A673 (cell line): ENCODE data around the gene TMX1. TPM values are rescaled to one million over a fixed set of nuclear protein-coding genes. Genes with fewer than 3 reads are reported as not detected.

Source experiments
- Bru-seq: library from RNA; stranded (reverse); fragments of 400-500 nt; gene quantifications from one replicate; lab custom pipeline; 2021; lab: Mats Ljungman, UMichigan
- BruChase-seq, 2 experiments: library from RNA; stranded (reverse); fragments of 400-500 nt; gene quantifications; one replicate each; lab custom pipeline; 2021; lab: Mats Ljungman, UMichigan
- BruUV-seq: library from RNA; stranded (reverse); fragments of 400-500 nt; replicated peaks from 2 replicates; lab custom pipeline; 2021; lab: Mats Ljungman, UMichigan
- CTCF ChIA-PET: fragments of 300-600 bp; sonication (Branson Sonifier 250); formaldehyde crosslinking; loops from one replicate; lab custom pipeline; 2022; ENCODE audit warnings: antibody characterized with exemption; lab: Charles Lee
- POLR2A ChIA-PET: fragments of 300-600 bp; sonication (Branson Sonifier 250); formaldehyde crosslinking; loops from one replicate; lab custom pipeline; 2022; ENCODE audit warnings: antibody characterized with exemption; ENCODE audit not compliant: low non-redundant PET; lab: Charles Lee
- DNase-seq: peaks from one replicate; pipeline ENCODE4 v3.0.0-alpha.2; 2015; ENCODE audit warnings: low spot score
- H3K27ac ChIP-seq: fragments of 200-600 bp; sonication (generic); 2 replicates; pipeline ENCODE4 v1.5.1; 2016; ENCODE audit warnings: mixed run types, low read depth, mild to moderate bottlenecking, mixed read lengths, antibody characterized with exemption, low read length; ENCODE audit not compliant: poor library complexity, severe bottlenecking
- H3K27me3 ChIP-seq: fragments of 200-600 bp; sonication (generic); replicated peaks from 2 replicates; pipeline ENCODE4 v1.6.1; 2017; ENCODE audit warnings: mixed run types, low read depth, mild to moderate bottlenecking, mixed read lengths, antibody characterized with exemption, low read length; ENCODE audit not compliant: insufficient read depth, poor library complexity
- H3K36me3 ChIP-seq: fragments of 200-600 bp; sonication (generic); 2 replicates; pipeline ENCODE4 v1.6.1; 2016; ENCODE audit warnings: mixed run types, mild to moderate bottlenecking, mixed read lengths, antibody characterized with exemption, low read length; ENCODE audit not compliant: insufficient read depth, poor library complexity, severe bottlenecking
- H3K4me1 ChIP-seq: fragments of 200-600 bp; sonication (generic); 2 replicates; pipeline ENCODE4 v1.6.1; 2017; ENCODE audit warnings: mixed run types, mild to moderate bottlenecking, mixed read lengths, antibody characterized with exemption, low read length; ENCODE audit not compliant: insufficient read depth, poor library complexity, severe bottlenecking
- H3K4me3 ChIP-seq: fragments of 200-600 bp; sonication (generic); 2 replicates; pipeline ENCODE4 v1.5.1; 2016; ENCODE audit warnings: low read depth, mixed run types, mild to moderate bottlenecking, mixed read lengths, low read length; ENCODE audit not compliant: poor library complexity, severe bottlenecking
- H3K9me3 ChIP-seq: fragments of 200-600 bp; sonication (generic); 2 replicates; pipeline ENCODE4 v1.6.1; 2016; ENCODE audit warnings: mixed run types, low read depth, mild to moderate bottlenecking, mixed read lengths, antibody characterized with exemption, low read length; ENCODE audit not compliant: poor library complexity, severe bottlenecking
- CTCF ChIP-seq: fragments of 300-800, 200-600 bp; sonication (generic); conservative IDR thresholded peaks from 2 replicates; pipeline ENCODE4 v1.5.1; 2017; ENCODE audit warnings: low read depth, mild to moderate bottlenecking, antibody characterized with exemption, low read length, moderate library complexity, mixed read lengths
- EZH2 ChIP-seq: fragments of 200-600 bp; sonication (generic); IDR thresholded peaks from 2 replicates; pipeline ENCODE4 v1.6.1; 2017; ENCODE audit warnings: borderline replicate concordance, low read depth, mild to moderate bottlenecking, mixed read lengths, antibody characterized with exemption, low read length; ENCODE audit not compliant: poor library complexity, severe bottlenecking
- intact Hi-C: fragments of 100-400 bp; cut with micrococcal nuclease; formaldehyde crosslinking; loops from one replicate; pipeline ENCODE4 v1.10.0; 2022; ENCODE audit not compliant: unreplicated experiment
- long read RNA-seq: library from polyadenylated mRNA; stranded (forward); transcript quantifications from one replicate; pipeline ENCODE4 v2.0.0, GENCODE V29; 2022
- total RNA-seq: library from RNA; stranded (reverse); gene quantifications from 2 replicates; pipeline ENCODE4 v1.2.3, GENCODE V29; 2021

Gene TMX1
- total RNA-seq, result 57.0 and 60.1 TPM in 2 replicates
- percentile 96 among the genes with signal in this experiment for Bru-seq, nascent RNA
- percentile 97 among the genes with signal in this experiment for BruChase-seq, experiment 1, labeled RNA remaining after a 2-hour chase
- percentile 97 among the genes with signal in this experiment for BruChase-seq, experiment 2, labeled RNA remaining after a 6-hour chase
- long read RNA-seq, transcript TMX1-201 (8 exons, 3,995 nt), result major isoform, 166 of 177 reads
- long read RNA-seq, partial matches to known transcripts, result 3 of 177 reads
- long read RNA-seq, other reads (novel, unspliced or antisense), result 8 of 177 reads

- peak within 1 kb of the TSS; percentile 95 for H3K27ac ChIP-seq
- H3K4me1 ChIP-seq, result peaks cover 15% of the 10 kb centered on the region
- H3K4me3 ChIP-seq, result peak within 1 kb of the TSS; percentile 93
- peak; percentile 38; the same call in 1 of the 2 replicates for TF ChIP-seq CTCF
- no peak for TF ChIP-seq EZH2
- H3K36me3 ChIP-seq, result peaks cover 14% of the 10 kb centered on the region
- intact Hi-C loops, result no loop called here
- DNase-seq, result peak; percentile 100
- BruUV-seq, result no TSS peak
- POLR2A ChIA-PET, result interaction anchor here (0.6 to 1.0 kb wide), 2 partner anchors 10 to 184 kb away, joined by 3 read pairs; no protein-coding TSS in a partner anchor
- CTCF ChIA-PET, result interaction anchor here (0.8 kb wide), 1 partner anchor 18 kb away, joined by 3 read pairs; no protein-coding TSS in a partner anchor
- no peaks in the 10 kb centered on the region for H3K27me3 ChIP-seq
- no peaks in the 10 kb centered on the region for H3K9me3 ChIP-seq
These were observed at the start of gene TMX1 for GRCh38 chr14:51239813-51240803. TMX1 (plus strand) TSS chr14:51240247; CDS start chr14:51240293, 46 bp downstream.

GRCh38 chr14:51201890-51202289, 38.2 kb upstream of the TMX1 start:
- H3K27me3 ChIP-seq, result no peaks in the 10 kb centered on the region
- no peaks in the 10 kb centered on the region for H3K36me3 ChIP-seq
- ChIA-PET CTCF (no interaction called here), POLR2A (no interaction called here)
- peaks cover 11% of the 10 kb centered on the region for H3K4me1 ChIP-seq
- no peak overlapping the region for H3K27ac ChIP-seq
- intact Hi-C loops, result no loop called here
- TF ChIP-seq EZH2, result no peak
- no peak for TF ChIP-seq CTCF
- no peaks in the 10 kb centered on the region for H3K9me3 ChIP-seq
- no TSS peak for BruUV-seq
- H3K4me3 ChIP-seq, result no peak overlapping the region
- no peak for DNase-seq

- DNase-seq, result no peak
- Histone ChIP-seq H3K36me3 (no peaks in the 10 kb centered on the region), H3K4me3 (no peak overlapping the region), H3K4me1 (peaks cover 22% of the 10 kb centered on the region), H3K27me3 (no peaks in the 10 kb centered on the region), H3K9me3 (no peaks in the 10 kb centered on the region), H3K27ac (no peak overlapping the region)
- CTCF ChIA-PET, result no interaction called here
- intact Hi-C loops, result no loop called here
- POLR2A ChIA-PET, result no interaction called here
- TF ChIP-seq CTCF (no peak), EZH2 (no peak)
- BruUV-seq, result no TSS peak
These were observed 37.0 kb upstream of the TMX1 start for GRCh38 chr14:51202914-51203665.
